Thyroid gland (tissue), 4 donors: ENCODE data around the gene NR4A1. TPM values are rescaled to one million over a fixed set of nuclear protein-coding genes. Genes with fewer than 3 reads are reported as not detected.

Source experiments
- DNase-seq, 2 donors: peaks; one replicate each; pipeline ENCODE4 v3.0.0-alpha.2; 2019
- H3K27ac ChIP-seq, 3 donors: fragments of 200-600 bp; sonication (generic); 1 replicate in 2 of 3; 2 replicates in 1 of 3; pipeline ENCODE4 v1.5.1; 2016 to 2019; ENCODE audit warnings: mild to moderate bottlenecking in 1 of 3, moderate library complexity in 1 of 3
- H3K27me3 ChIP-seq: fragments of 200-600 bp; sonication (generic); one replicate; pipeline ENCODE4 v1.5.1; 2019
- H3K36me3 ChIP-seq, 2 donors: fragments of 200-600 bp; sonication (generic); one replicate each; pipeline ENCODE4 v1.5.1; 2016 to 2019
- H3K4me1 ChIP-seq, 2 donors: fragments of 200-600 bp; sonication (generic); one replicate each; pipeline ENCODE4 v1.5.1; 2017 to 2019
- H3K4me3 ChIP-seq, 3 donors: fragments of 200-600 bp; sonication (generic); replicated peaks in 1 of 3; 1 replicate in 2 of 3; 2 replicates in 1 of 3; pipeline ENCODE4 v1.5.1; 2016; ENCODE audit warnings: mild to moderate bottlenecking in 1 of 3
- H3K9me3 ChIP-seq: fragments of 200-600 bp; sonication (generic); one replicate; pipeline ENCODE4 v1.5.1; 2017
- POLR2A ChIP-seq, 2 donors: fragments of 450-650 bp; IDR thresholded peaks; one replicate each; pipeline ENCODE4 v1.6.1; 2017; ENCODE audit warnings: antibody characterized with exemption in 2 of 2, mild to moderate bottlenecking in 2 of 2, moderate library complexity in 1 of 2
- WGBS, 2 donors: methylation state at CpG; one replicate each; pipeline ENCODE4 v1.1.5; 2017; 5-methylcytosine and 5-hydroxymethylcytosine counted together
- intact Hi-C: fragments of 100-400 bp; cut with DNase I; formaldehyde crosslinking; loops from one replicate; pipeline ENCODE4 v1.15.1; 2023
- total RNA-seq, 4 donors: library from RNA; depleted of rRNA; stranded (reverse); fragments of >200 nt; gene quantifications; one replicate each; pipeline ENCODE4 v1.2.3, GENCODE V29; 2016
- TF ChIP-seq, protein P1 (sequence below), 6 experiments: fragments of 200-600 bp in 3 of 6; fragments of 450-650 bp in 3 of 6; sonication (generic) in 3 of 6; IDR thresholded peaks; one replicate each; pipeline ENCODE4 v1.5.1; 2016 to 2019; ENCODE audit warnings: antibody characterized with exemption in 6 of 6, mild to moderate bottlenecking in 2 of 6, inconsistent platforms in 1 of 6, moderate library complexity in 1 of 6

NR4A1 gene
- total RNA-seq, 4 donors from 2014 or later = 46.3 to 156 (median 83.5) TPM

DNA sequence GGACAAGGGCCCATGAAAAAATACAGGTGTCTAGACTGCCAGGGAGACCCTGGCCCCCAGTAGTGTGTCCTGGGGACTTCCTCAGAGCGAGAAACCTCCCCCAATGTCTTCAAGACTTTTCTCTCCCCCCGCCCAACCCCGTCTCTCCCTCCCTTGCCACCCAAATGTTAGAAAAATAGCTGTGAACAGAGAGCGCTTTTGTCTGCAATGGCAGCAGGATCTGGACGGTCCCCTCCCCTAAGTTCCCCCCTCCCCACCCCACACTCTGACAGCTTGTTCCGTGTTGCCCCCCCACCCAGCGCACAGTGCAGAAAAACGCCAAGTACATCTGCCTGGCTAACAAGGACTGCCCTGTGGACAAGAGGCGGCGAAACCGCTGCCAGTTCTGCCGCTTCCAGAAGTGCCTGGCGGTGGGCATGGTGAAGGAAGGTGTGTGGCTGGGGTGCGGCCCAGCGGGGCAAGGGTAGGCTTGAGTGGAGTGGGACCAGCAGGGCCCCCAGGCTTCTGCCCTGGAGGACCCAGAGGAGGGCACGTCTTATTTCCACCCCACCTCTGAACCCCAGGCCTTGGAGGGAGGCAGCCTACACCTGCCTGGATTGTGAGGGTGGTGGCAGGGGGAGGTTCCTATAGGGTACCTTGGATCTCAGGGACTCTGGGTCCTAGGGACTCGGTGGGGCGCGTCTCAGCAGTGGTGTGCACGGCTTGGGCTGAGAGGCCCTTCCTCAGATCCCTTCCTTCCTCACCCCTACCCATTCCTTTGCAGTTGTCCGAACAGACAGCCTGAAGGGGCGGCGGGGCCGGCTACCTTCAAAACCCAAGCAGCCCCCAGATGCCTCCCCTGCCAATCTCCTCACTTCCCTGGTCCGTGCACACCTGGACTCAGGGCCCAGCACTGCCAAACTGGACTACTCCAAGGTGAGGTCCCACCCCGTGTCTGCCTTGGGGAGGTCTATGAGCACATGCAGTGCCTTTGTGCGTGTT, 4.8 kb downstream of the NR4A1 start:
- Histone ChIP-seq H3K4me3 (no peak overlapping the region), H3K36me3 (peaks cover 44 to 62% of the 10 kb centered on the region in 2 donors), H3K27me3 (no peaks in the 10 kb centered on the region), H3K9me3 (no peaks in the 10 kb centered on the region), H3K4me1 (peaks cover 6 to 13% of the 10 kb centered on the region in 2 donors), H3K27ac (no peak overlapping the region)
- intact Hi-C loops = no loop called here
- WGBS, 2 donors = 90 to 93% methylated on average over 24 to 27 of the region's 27 CpGs
- no peak for DNase-seq
- TF ChIP-seq, protein P1, sequence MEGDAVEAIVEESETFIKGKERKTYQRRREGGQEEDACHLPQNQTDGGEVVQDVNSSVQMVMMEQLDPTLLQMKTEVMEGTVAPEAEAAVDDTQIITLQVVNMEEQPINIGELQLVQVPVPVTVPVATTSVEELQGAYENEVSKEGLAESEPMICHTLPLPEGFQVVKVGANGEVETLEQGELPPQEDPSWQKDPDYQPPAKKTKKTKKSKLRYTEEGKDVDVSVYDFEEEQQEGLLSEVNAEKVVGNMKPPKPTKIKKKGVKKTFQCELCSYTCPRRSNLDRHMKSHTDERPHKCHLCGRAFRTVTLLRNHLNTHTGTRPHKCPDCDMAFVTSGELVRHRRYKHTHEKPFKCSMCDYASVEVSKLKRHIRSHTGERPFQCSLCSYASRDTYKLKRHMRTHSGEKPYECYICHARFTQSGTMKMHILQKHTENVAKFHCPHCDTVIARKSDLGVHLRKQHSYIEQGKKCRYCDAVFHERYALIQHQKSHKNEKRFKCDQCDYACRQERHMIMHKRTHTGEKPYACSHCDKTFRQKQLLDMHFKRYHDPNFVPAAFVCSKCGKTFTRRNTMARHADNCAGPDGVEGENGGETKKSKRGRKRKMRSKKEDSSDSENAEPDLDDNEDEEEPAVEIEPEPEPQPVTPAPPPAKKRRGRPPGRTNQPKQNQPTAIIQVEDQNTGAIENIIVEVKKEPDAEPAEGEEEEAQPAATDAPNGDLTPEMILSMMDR (IDR thresholded peaks at IDR 0.05) = no peak
- TF ChIP-seq POLR2A (IDR thresholded peaks at IDR 0.05) = no peak

DNA sequence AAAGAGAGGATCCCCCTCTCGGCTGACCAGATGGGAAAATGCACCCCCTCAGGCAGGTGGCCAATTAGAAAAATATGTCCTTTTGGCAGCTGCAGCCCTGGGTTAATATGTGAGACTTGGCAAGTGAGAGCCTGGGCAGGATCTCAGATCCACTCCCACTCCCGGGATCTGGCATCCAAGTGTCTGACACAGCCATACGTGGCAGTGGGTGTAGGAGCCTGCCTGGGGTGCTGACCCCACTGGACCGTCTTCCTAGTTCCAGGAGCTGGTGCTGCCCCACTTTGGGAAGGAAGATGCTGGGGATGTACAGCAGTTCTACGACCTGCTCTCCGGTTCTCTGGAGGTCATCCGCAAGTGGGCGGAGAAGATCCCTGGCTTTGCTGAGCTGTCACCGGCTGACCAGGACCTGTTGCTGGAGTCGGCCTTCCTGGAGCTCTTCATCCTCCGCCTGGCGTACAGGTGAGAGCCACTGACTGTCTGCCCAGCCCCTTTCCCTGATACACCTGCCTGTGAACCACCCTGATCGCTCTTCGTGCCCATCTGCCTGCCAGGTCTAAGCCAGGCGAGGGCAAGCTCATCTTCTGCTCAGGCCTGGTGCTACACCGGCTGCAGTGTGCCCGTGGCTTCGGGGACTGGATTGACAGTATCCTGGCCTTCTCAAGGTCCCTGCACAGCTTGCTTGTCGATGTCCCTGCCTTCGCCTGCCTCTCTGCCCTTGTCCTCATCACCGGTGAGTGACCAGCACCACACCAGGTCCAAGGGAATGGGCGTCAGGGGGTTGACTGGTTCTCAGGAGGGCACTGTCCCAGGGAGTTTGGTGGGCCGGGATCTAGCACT, 5.8 kb downstream of the NR4A1 start:
- 87 to 96% methylated on average over 11 to 21 of the region's 23 CpGs for WGBS, 2 donors
- intact Hi-C loops = no loop called here
- H3K27ac ChIP-seq = no peak overlapping the region
- H3K36me3 ChIP-seq = peaks cover 44 to 62% of the 10 kb centered on the region in 2 donors
- H3K4me3 ChIP-seq = no peak overlapping the region
- no peaks in the 10 kb centered on the region for H3K9me3 ChIP-seq
- TF ChIP-seq, protein P1 (IDR thresholded peaks at IDR 0.05) = no peak
- TF ChIP-seq POLR2A (IDR thresholded peaks at IDR 0.05) = no peak
- DNase-seq = no peak
- no peaks in the 10 kb centered on the region for H3K27me3 ChIP-seq
- H3K4me1 ChIP-seq = peaks cover 6 to 13% of the 10 kb centered on the region in 2 donors

DNA sequence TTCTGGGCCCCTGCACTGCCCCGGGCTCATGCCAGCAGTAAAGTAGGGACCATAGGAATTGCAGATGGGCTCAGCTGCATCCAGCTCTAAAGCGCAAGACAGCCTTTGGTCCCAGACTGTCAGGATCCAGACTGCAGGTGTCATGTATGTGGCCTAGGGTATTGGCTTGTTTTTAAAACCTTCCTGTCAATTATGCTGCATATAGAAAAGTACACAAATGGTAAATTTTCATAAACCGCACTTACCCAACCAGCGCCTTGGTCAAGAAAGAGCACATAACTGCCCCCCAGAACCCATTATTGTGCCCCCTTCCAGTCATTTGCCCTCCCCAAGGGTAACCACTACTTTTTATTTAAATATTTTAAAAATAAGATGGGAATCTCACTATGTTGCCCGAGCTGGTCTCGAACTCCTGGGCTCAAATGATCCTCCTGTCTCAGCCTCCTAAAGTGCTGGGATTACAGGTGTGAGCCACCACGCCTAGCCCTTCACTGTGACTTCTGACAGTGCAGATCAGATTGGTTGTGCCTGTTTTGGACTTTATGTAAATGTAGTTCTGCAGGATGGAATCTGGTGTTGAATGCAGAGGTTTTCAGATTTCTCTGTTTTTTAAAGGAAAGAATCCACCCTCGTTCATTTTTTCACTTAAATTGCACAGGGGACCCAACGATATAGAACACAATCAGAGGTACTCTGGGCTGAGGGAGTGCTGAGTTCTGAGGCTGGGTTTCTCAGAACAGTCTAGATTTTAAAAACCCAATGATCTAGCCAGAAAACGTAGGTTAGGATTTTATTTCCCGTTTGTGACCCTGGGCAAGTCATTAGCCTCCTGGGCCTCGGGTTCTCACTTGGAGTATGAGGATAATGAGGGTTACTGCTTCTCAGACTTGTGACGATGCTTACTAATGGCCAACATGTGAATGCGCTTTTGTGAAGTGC, 6.7 kb downstream of the NR4A1 start:
- intact Hi-C loops = no loop called here
- Histone ChIP-seq H3K27me3 (no peaks in the 10 kb centered on the region), H3K4me3 (no peak overlapping the region), H3K4me1 (peaks cover 2 to 6% of the 10 kb centered on the region in 2 donors), H3K36me3 (peaks cover 44 to 62% of the 10 kb centered on the region in 2 donors), H3K27ac (no peak overlapping the region), H3K9me3 (no peaks in the 10 kb centered on the region)
- no peak for DNase-seq
- 91 to 94% methylated on average over 13 to 14 of the region's 14 CpGs for WGBS, 2 donors
- TF ChIP-seq POLR2A (IDR thresholded peaks at IDR 0.05) = no peak
- TF ChIP-seq, protein P1 (IDR thresholded peaks at IDR 0.05) = no peak

DNA sequence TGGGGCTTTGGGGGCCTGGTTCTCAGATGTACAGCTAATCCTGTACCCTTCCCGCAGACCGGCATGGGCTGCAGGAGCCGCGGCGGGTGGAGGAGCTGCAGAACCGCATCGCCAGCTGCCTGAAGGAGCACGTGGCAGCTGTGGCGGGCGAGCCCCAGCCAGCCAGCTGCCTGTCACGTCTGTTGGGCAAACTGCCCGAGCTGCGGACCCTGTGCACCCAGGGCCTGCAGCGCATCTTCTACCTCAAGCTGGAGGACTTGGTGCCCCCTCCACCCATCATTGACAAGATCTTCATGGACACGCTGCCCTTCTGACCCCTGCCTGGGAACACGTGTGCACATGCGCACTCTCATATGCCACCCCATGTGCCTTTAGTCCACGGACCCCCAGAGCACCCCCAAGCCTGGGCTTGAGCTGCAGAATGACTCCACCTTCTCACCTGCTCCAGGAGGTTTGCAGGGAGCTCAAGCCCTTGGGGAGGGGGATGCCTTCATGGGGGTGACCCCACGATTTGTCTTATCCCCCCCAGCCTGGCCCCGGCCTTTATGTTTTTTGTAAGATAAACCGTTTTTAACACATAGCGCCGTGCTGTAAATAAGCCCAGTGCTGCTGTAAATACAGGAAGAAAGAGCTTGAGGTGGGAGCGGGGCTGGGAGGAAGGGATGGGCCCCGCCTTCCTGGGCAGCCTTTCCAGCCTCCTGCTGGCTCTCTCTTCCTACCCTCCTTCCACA, 7.6 kb downstream of the NR4A1 start:
- intact Hi-C loops = no loop called here
- H3K27ac ChIP-seq = no peak overlapping the region
- no peaks in the 10 kb centered on the region for H3K27me3 ChIP-seq
- WGBS, 2 donors = 82 to 83% methylated on average over 14 to 16 of the region's 25 CpGs
- H3K36me3 ChIP-seq = peaks cover 44 to 58% of the 10 kb centered on the region in 2 donors
- no peaks in the 10 kb centered on the region for H3K4me1 ChIP-seq
- DNase-seq = no peak
- no peaks in the 10 kb centered on the region for H3K9me3 ChIP-seq
- TF ChIP-seq, protein P1 (IDR thresholded peaks at IDR 0.05) = no peak
- no peak for TF ChIP-seq POLR2A (IDR thresholded peaks at IDR 0.05)
- H3K4me3 ChIP-seq = no peak overlapping the region
